Left kidney (tissue), 2 donors: ENCODE measurements around the gene HOXA1. TPM values are rescaled to one million over a fixed set of nuclear protein-coding genes. Genes with fewer than 3 reads are reported as not detected.

Source experiments
- DNase-seq: peaks from one replicate; pipeline ENCODE4 v3.0.0-alpha.2; 2013
- polyA plus RNA-seq: library from polyadenylated mRNA; unstranded; fragments of 120-200 nt; gene quantifications from one replicate; pipeline ENCODE4 v1.2.1, GENCODE V29; 2013; ENCODE audit not compliant: insufficient read length

The HOXA1 gene
- polyA plus RNA-seq, 1 donor: 3.4 TPM

- DNase-seq: no peak
Measured at GRCh38 chr7:27116962-27117886, 21.4 kb upstream of the HOXA1 start.

- DNase-seq: no peak
Measured at GRCh38 chr7:27116031-27116961, 20.5 kb upstream of the HOXA1 start.

- no peak for DNase-seq
Measured at GRCh38 chr7:27115221-27116026, 19.6 kb upstream of the HOXA1 start.

DNA sequence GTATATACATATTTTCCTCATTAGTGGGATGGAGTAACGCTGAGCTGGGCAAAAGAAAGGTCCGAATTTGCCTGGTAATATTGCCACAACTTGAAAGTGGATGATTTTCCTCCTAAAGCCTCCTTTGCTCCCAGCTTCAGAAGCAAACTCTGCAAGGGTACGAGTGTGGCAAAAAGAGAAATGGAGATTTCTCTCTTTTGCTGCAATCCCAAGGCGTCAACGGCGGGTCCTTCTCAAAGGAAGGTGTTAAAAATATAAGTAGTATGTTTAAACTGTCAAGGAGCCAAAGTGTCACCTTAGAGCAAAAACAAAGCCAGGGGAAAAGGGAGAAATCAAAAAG lies 19.1 kb upstream of the HOXA1 start:
- DNase-seq: no peak

- no peak for DNase-seq
Measured at GRCh38 chr7:27113991-27114769, 18.4 kb upstream of the HOXA1 start.

- peak; percentile 93 for DNase-seq
Measured at GRCh38 chr7:27112955-27113949, 17.5 kb upstream of the HOXA1 start.

GRCh38 chr7:27112361-27112760 lies 16.6 kb upstream of the HOXA1 start:
- no peak for DNase-seq

GRCh38 chr7:27111751-27112277 lies 16.0 kb upstream of the HOXA1 start:
- no peak for DNase-seq

DNA sequence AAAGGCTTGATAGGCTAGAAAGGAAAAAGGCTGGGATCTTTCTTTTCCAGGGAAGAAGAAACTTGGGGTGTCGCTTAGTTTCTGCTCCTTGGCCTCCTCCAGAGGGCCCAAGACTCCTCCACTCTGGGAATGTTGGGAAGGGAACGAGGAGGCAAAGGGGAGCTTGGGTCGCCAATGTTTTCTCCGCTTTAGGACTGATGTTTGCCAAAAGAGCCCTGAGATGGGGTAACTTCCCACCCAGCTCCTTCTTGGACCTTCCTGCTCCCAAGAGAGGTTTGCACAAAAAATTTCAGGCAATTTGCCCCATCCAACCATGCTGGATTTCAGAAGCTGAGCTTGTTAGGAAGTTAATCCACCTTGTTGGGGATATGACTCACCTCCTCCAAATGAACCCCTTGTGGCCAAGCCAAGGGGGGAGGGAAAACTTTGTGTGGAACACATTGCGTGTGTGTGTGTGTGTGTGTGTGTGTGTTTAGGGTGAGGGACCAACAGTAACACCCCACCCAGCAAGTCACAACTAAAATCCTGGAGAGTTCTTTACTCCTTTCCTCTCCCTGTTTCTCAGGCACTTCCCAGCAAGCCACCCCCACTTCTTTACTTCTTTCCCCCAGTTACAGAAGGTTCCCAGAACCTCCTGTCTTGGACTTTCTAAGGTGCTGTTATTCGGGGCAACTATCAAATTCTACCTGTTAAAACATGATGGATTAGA lies 15.4 kb upstream of the HOXA1 start:
- no peak for DNase-seq

GRCh38 chr7:27110186-27111031 lies 14.6 kb upstream of the HOXA1 start:
- no peak for DNase-seq

GRCh38 chr7:27109466-27110185 lies 13.8 kb upstream of the HOXA1 start:
- DNase-seq: no peak

DNA sequence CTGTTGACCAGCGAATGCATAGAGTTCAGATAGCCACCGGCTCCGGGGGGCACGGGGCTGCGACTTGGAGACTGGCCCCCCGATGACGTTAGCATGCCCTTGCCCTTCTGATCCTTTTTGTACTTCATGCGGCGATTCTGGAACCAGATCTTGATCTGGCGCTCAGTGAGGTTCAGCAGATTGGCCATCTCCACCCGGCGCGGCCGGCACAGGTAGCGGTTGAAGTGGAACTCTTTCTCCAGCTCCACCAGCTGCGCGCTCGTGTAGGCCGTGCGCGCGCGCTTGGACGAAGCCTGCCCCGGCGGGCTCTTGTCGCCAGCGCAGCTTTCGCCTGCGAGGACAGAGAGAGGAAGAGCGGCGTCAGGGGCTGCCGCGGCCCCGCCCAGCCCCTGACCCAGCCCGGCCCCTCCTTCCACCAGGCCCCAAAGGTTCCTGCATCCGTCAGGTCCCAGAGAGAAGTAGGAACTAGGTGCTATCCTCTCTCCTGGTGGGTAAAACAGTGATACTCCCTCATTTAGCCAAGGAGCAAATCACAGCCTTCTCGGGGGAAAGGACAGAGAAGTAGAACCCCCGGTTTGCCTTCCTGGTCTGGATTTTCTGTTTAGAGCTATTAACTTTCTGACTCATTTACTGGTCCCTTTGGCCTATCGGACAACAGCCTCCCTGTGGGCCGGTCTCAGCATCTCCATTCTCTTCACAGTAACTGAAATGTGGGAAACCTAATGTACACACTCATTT lies 12.8 kb upstream of the HOXA1 start:
- no peak for DNase-seq

DNA sequence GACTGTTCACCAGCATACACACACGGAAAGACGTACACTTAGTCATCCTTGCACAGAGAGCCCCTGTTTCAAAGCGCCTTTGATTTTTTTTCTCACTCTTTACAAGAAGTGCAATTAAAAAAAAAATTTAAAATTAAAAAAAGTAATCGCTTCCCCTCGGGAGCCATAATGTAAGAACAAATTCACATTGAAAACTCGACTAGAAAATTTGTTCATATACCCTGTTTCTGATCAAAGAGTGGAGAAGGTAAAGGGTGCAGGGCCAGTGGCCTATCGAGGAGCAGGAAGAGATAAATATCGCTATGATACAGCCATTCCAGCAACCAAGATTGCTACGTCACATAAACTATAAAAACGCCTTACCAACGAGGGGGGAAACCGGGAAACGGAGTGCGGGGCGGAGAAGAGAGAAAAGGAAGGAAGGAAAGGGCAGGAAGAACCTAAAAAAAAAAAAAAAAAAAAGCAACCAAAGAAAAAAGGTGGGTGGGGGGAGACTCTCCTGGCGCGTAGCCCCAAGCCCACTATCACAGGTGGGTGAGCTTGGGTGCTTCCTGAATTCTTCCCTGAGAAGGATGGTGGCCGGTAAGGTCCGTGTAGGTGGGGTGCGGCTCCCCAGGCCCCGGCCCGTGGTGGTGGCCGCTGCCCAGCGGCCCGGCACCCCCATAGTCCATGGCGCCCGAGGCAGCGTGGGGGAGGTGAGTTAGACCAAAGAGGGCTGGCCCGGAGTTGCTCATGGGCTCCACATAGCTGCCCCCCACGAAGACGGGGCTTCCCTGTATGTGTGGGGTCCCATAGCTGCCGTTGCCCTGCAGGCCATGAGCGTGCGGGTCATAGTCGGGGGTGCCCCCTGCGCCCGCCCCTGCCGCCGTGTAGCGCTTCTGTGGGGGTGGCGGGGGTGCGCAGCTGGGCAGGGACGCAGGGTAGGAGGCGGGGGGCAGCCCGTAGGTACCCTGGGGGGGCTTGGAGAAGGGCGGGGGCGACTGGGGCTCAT lies 11.9 kb upstream of the HOXA1 start:
- no peak for DNase-seq

DNA sequence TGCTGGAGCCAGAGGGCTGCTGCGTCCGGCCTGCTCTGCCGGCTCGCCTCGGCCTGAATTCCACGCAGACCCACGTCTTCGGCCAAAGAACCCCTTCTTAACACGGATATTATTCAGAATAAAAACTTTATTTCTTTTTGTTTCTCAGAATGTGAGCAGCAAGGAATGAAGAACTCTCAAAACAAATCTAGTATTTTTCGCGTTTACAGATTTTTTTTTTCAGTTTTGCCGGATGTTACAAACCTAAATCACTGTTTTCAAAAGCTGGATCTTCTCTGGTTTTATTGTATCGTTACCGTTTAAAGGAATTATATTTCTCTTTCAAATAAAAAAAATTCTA lies 11.1 kb upstream of the HOXA1 start:
- DNase-seq: no peak

- peak; percentile 44 for DNase-seq
Measured at GRCh38 chr7:27106181-27106900, 10.5 kb upstream of the HOXA1 start.
